ENCODE data around the gene PDZRN3.

DNA sequence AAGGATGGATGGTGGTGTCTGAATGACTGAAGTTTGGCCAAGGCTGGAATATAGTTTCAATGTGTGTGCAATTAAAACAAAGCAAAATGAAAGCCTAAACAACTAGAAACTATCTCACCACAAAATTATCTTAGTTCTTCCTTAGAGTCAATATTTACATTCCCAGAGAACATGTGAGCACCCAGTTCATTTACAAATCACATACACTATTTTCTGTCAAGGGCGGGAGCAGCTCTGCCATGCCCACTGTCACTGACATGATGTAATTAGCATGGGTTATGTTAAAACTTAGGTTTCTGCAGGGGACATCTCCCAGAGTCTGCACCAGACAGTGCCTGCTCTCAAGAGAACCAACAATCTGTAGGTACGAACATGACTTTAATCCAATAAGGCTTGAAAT, 65.0 kb downstream of the PDZRN3 start:
- no peak for TF ChIP-seq EZH2 (IDR thresholded peaks at IDR 0.05; ENCODE audit: low read depth)
- TF ChIP-seq, protein P1, sequence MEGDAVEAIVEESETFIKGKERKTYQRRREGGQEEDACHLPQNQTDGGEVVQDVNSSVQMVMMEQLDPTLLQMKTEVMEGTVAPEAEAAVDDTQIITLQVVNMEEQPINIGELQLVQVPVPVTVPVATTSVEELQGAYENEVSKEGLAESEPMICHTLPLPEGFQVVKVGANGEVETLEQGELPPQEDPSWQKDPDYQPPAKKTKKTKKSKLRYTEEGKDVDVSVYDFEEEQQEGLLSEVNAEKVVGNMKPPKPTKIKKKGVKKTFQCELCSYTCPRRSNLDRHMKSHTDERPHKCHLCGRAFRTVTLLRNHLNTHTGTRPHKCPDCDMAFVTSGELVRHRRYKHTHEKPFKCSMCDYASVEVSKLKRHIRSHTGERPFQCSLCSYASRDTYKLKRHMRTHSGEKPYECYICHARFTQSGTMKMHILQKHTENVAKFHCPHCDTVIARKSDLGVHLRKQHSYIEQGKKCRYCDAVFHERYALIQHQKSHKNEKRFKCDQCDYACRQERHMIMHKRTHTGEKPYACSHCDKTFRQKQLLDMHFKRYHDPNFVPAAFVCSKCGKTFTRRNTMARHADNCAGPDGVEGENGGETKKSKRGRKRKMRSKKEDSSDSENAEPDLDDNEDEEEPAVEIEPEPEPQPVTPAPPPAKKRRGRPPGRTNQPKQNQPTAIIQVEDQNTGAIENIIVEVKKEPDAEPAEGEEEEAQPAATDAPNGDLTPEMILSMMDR (conservative IDR thresholded peaks at IDR 0.05), result no peak

Data from PC-9 (cell line).